D721Med (cell line): ENCODE results near the gene EFR3B.
"Not testable (repeated sequence)": the region's sequence is repeated elsewhere in the genome, so short reads cannot be mapped to it uniquely, and the experiment has no call there.

ENCODE experiments used
- DNase-seq: peaks from one replicate; pipeline ENCODE4 v3.0.0; 2011; ENCODE audit warnings: low spot score; ENCODE audit not compliant: insufficient read length
- FAIRE-seq: peaks from 2 replicates; lab custom pipeline; 2011; peaks lifted over from hg19 to GRCh38; lab: Jason Lieb, UNC
- CTCF ChIP-seq: IDR thresholded peaks from 2 replicates; pipeline ENCODE4 v1.5.1; 2012; ENCODE audit warnings: mild to moderate bottlenecking, control low read depth; ENCODE audit not compliant: insufficient read depth; ENCODE audit errors: missing control alignments

The EFR3B gene

GRCh38 chr2:25129901-25130520 is 88.1 kb downstream of the EFR3B start:
- no peak for TF ChIP-seq CTCF
- no peak for FAIRE-seq

GRCh38 chr2:25131253-25131566 is 89.3 kb downstream of the EFR3B start:
- FAIRE-seq (no peak), DNase-seq (no peak)
- TF ChIP-seq CTCF: no peak

More at GRCh38 chr2:25129901-25130520, 88.1 kb downstream of the EFR3B start:
- DNase-seq: no peak

GRCh38 chr2:25131567-25132298 is 89.9 kb downstream of the EFR3B start:
- FAIRE-seq (no peak), DNase-seq (no peak)
- no peak for TF ChIP-seq CTCF

- DNase-seq: peak; percentile 56
- no peak for TF ChIP-seq CTCF
- FAIRE-seq: no peak
Observed at GRCh38 chr2:25132299-25132635, 90.4 kb downstream of the EFR3B start.

GRCh38 chr2:25132693-25133092 is 90.8 kb downstream of the EFR3B start:
- DNase-seq: no peak
- TF ChIP-seq CTCF: no peak
- no peak for FAIRE-seq

GRCh38 chr2:25140535-25140934 is 98.7 kb downstream of the EFR3B start:
- FAIRE-seq, DNase-seq: not testable (repeated sequence)

- no peak for FAIRE-seq
- TF ChIP-seq CTCF: no peak
- no peak for DNase-seq
Observed at GRCh38 chr2:25141120-25141519, 99.2 kb downstream of the EFR3B start.
